Calu3 (cell line): ENCODE measurements around the gene OR1F1. TPM values are rescaled to one million over a fixed set of nuclear protein-coding genes. Genes with fewer than 3 reads are reported as not detected.

ENCODE experiments used
- BruUV-seq: library from RNA; stranded (reverse); fragments of 400-500 nt; replicated peaks from 2 replicates; lab custom pipeline; 2021; lab: Mats Ljungman, UMichigan
- CTCF ChIA-PET: fragments of 300-600 bp; sonication (Branson Sonifier 250); formaldehyde crosslinking; loops from one replicate; lab custom pipeline; 2022; ENCODE audit warnings: antibody characterized with exemption; lab: Charles Lee
- DNase-seq: peaks from one replicate; pipeline ENCODE4 v3.0.0; 2022
- H3K27ac Mint-ChIP-seq: one replicate; pipeline ENCODE4 v1.8.0; 2022; ENCODE audit warnings: mixed read lengths; ENCODE audit not compliant: unreplicated experiment
- H3K27me3 Mint-ChIP-seq: one replicate; pipeline ENCODE4 v1.8.0; 2022; ENCODE audit warnings: mixed read lengths; ENCODE audit not compliant: unreplicated experiment
- H3K36me3 Mint-ChIP-seq: one replicate; pipeline ENCODE4 v1.8.0; 2022; ENCODE audit warnings: mild to moderate bottlenecking, moderate library complexity, mixed read lengths; ENCODE audit not compliant: insufficient read depth, unreplicated experiment
- H3K4me1 Mint-ChIP-seq: one replicate; pipeline ENCODE4 v1.8.0; 2022; ENCODE audit warnings: mild to moderate bottlenecking, low read depth, mixed read lengths; ENCODE audit not compliant: unreplicated experiment
- H3K4me3 Mint-ChIP-seq: one replicate; pipeline ENCODE4 v1.8.0; 2022; ENCODE audit warnings: mild to moderate bottlenecking, low read depth, moderate library complexity, mixed read lengths; ENCODE audit not compliant: unreplicated experiment
- H3K9me3 Mint-ChIP-seq: one replicate; pipeline ENCODE4 v1.8.0; 2022; ENCODE audit warnings: low read depth, mixed read lengths; ENCODE audit not compliant: unreplicated experiment
- CTCF ChIP-seq: fragments of 200-600 bp; IDR thresholded peaks from one replicate; pipeline ENCODE4 v1.8.0; 2022; ENCODE audit warnings: antibody characterized with exemption; ENCODE audit not compliant: unreplicated experiment
- intact Hi-C: fragments of 100-400 bp; cut with micrococcal nuclease; formaldehyde crosslinking; loops from one replicate; pipeline ENCODE4 v1.10.0; 2022; ENCODE audit not compliant: unreplicated experiment
- total RNA-seq: library from RNA; stranded (reverse); gene quantifications from 2 replicates; pipeline ENCODE4 v1.2.3, GENCODE V29; 2022

The OR1F1 gene
- total RNA-seq, 1 experiment from 2014 or later, result 0.40 TPM

GRCh38 chr16:3207086-3207953 lies 19.3 kb downstream of the OR1F1 start:
- TF ChIP-seq CTCF, result no peak
- Mint-ChIP-seq H3K27me3 (peaks cover 77% of the 10 kb centered on the region), H3K27ac (no peak overlapping the region), H3K36me3 (no peaks in the 10 kb centered on the region), H3K4me1 (no peaks in the 10 kb centered on the region), H3K4me3 (no peak overlapping the region), H3K9me3 (peaks cover 4% of the 10 kb centered on the region)
- no TSS peak for BruUV-seq
- CTCF ChIA-PET, result interaction anchor here (0.6 to 1.3 kb wide), 2 partner anchors 8 to 10 kb away, joined by 3 to 4 read pairs; no protein-coding TSS in a partner anchor
- intact Hi-C loops, result no loop called here
- no peak for DNase-seq

GRCh38 chr16:3212006-3212405 lies 24.0 kb downstream of the OR1F1 start:
- Mint-ChIP-seq H3K27me3 (peaks cover 79% of the 10 kb centered on the region), H3K4me3 (no peak overlapping the region), H3K36me3 (no peaks in the 10 kb centered on the region), H3K9me3 (peaks cover 9% of the 10 kb centered on the region), H3K4me1 (no peaks in the 10 kb centered on the region), H3K27ac (no peak overlapping the region)
- DNase-seq, result no peak
- intact Hi-C loops, result no loop called here
- CTCF ChIA-PET, result no interaction called here
- no TSS peak for BruUV-seq
- no peak for TF ChIP-seq CTCF

- no peak for TF ChIP-seq CTCF
- intact Hi-C loops, result no loop called here
- Mint-ChIP-seq H3K36me3 (no peaks in the 10 kb centered on the region), H3K27me3 (peaks cover 79% of the 10 kb centered on the region), H3K4me1 (no peaks in the 10 kb centered on the region), H3K4me3 (no peak overlapping the region), H3K9me3 (peaks cover 6% of the 10 kb centered on the region), H3K27ac (no peak overlapping the region)
- DNase-seq, result no peak
- CTCF ChIA-PET, result no interaction called here
- BruUV-seq, result no TSS peak
Observed at GRCh38 chr16:3212567-3212966, 24.6 kb downstream of the OR1F1 start.

GRCh38 chr16:3214904-3215600 lies 27.0 kb downstream of the OR1F1 start:
- H3K36me3 Mint-ChIP-seq, result no peaks in the 10 kb centered on the region
- no peaks in the 10 kb centered on the region for H3K4me1 Mint-ChIP-seq
- DNase-seq, result no peak
- H3K27me3 Mint-ChIP-seq, result peaks cover 77% of the 10 kb centered on the region
- H3K27ac Mint-ChIP-seq, result no peak overlapping the region
- H3K9me3 Mint-ChIP-seq, result peaks cover 8% of the 10 kb centered on the region
- CTCF ChIA-PET, result no interaction called here
- H3K4me3 Mint-ChIP-seq, result no peak overlapping the region
- intact Hi-C loops, result no loop called here
- TF ChIP-seq CTCF, result no peak
- BruUV-seq, result no TSS peak
